ENCODE measurements around the gene PLCB1. TPM values are rescaled to one million over a fixed set of nuclear protein-coding genes. Genes with fewer than 3 reads are reported as not detected.

PLCB1 gene
- total RNA-seq, 1 experiment from 2014 or later: 11.3 TPM

DNA sequence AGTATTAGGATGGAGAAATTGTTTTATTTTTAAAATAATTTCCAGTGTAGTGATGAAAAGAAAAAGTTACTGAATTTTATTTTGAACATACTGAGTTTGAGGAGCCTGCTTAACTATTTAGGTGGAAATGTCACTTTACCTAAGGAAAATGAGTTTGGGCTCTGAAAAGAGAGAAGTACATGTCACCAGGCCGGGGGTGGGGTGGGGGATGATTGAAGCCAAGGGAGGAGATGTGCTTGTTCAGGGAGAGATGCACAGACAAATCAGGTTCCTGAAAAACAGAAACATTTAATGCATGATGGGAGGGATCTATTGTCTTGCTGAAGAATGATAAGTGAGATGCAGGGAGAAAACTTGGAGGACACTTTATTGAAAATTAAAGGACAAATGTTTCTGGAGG is 71.3 kb downstream of the PLCB1 start:
- Mint-ChIP-seq H3K27me3 (ENCODE audit: low read depth) (no peaks in the 10 kb centered on the region), H3K27ac (no peak overlapping the region), H3K4me1 (no peaks in the 10 kb centered on the region), H3K9me3 (no peaks in the 10 kb centered on the region), H3K4me3 (no peak overlapping the region), H3K36me3 (no peaks in the 10 kb centered on the region)
- CTCF ChIA-PET: no interaction called here
- DNase-seq (ENCODE audit: low spot score) (no peak), ATAC-seq (no peak)
- TF ChIP-seq, protein P1, sequence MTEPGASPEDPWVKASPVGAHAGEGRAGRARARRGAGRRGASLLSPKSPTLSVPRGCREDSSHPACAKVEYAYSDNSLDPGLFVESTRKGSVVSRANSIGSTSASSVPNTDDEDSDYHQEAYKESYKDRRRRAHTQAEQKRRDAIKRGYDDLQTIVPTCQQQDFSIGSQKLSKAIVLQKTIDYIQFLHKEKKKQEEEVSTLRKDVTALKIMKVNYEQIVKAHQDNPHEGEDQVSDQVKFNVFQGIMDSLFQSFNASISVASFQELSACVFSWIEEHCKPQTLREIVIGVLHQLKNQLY (CRISPR knock-in tag; IDR thresholded peaks at IDR 0.05): no peak
- TF ChIP-seq ZNF396 (CRISPR knock-in tag; IDR thresholded peaks at IDR 0.05; ENCODE audit: borderline replicate concordance) (no peak), TP53 (CRISPR knock-in tag; IDR thresholded peaks at IDR 0.05) (no peak)
- TF ChIP-seq, protein P2, sequence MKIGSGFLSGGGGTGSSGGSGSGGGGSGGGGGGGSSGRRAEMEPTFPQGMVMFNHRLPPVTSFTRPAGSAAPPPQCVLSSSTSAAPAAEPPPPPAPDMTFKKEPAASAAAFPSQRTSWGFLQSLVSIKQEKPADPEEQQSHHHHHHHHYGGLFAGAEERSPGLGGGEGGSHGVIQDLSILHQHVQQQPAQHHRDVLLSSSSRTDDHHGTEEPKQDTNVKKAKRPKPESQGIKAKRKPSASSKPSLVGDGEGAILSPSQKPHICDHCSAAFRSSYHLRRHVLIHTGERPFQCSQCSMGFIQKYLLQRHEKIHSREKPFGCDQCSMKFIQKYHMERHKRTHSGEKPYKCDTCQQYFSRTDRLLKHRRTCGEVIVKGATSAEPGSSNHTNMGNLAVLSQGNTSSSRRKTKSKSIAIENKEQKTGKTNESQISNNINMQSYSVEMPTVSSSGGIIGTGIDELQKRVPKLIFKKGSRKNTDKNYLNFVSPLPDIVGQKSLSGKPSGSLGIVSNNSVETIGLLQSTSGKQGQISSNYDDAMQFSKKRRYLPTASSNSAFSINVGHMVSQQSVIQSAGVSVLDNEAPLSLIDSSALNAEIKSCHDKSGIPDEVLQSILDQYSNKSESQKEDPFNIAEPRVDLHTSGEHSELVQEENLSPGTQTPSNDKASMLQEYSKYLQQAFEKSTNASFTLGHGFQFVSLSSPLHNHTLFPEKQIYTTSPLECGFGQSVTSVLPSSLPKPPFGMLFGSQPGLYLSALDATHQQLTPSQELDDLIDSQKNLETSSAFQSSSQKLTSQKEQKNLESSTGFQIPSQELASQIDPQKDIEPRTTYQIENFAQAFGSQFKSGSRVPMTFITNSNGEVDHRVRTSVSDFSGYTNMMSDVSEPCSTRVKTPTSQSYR (CRISPR knock-in tag; IDR thresholded peaks at IDR 0.05): no peak
- TF ChIP-seq, protein P3, sequence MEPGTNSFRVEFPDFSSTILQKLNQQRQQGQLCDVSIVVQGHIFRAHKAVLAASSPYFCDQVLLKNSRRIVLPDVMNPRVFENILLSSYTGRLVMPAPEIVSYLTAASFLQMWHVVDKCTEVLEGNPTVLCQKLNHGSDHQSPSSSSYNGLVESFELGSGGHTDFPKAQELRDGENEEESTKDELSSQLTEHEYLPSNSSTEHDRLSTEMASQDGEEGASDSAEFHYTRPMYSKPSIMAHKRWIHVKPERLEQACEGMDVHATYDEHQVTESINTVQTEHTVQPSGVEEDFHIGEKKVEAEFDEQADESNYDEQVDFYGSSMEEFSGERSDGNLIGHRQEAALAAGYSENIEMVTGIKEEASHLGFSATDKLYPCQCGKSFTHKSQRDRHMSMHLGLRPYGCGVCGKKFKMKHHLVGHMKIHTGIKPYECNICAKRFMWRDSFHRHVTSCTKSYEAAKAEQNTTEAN (CRISPR knock-in tag; IDR thresholded peaks at IDR 0.05): no peak
- POLR2A ChIA-PET: no interaction called here

DNA sequence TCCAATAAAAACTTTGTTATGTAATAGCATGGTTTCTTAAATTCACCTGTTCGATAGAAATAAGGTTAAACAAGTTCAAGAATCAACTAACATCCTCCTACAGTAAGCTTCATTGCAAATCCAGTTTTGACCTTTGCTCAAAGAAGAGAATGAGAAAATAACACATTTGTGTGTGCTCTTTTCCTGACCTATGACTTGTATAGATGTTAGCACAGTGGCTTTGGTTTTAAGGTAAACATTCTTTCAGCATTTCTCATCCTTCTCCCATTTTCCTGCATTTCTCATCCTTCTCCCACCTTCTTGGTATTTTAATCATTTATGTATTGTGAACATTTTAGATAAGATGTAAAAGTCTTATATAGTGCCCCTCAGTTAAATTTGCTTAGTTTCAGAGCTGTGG is 73.9 kb downstream of the PLCB1 start:
- TF ChIP-seq RELA (CRISPR knock-in tag; IDR thresholded peaks at IDR 0.05; ENCODE audit: borderline replicate concordance): no peak
- TF ChIP-seq IRF2 (CRISPR knock-in tag; IDR thresholded peaks at IDR 0.05; ENCODE audit: borderline replicate concordance, low read depth): no peak
- no peak for TF ChIP-seq MXD4 (CRISPR knock-in tag; IDR thresholded peaks at IDR 0.05; ENCODE audit: borderline replicate concordance)
- no peak for TF ChIP-seq ELF4 (CRISPR knock-in tag; IDR thresholded peaks at IDR 0.05; ENCODE audit: low read depth)
- TF ChIP-seq ZNF317 (CRISPR knock-in tag; IDR thresholded peaks at IDR 0.05; ENCODE audit: borderline replicate concordance, low read depth): no peak
- TF ChIP-seq, protein P4, sequence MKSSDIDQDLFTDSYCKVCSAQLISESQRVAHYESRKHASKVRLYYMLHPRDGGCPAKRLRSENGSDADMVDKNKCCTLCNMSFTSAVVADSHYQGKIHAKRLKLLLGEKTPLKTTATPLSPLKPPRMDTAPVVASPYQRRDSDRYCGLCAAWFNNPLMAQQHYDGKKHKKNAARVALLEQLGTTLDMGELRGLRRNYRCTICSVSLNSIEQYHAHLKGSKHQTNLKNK (CRISPR knock-in tag; IDR thresholded peaks at IDR 0.05): no peak
- no peak for TF ChIP-seq HMGA2 (CRISPR knock-in tag; IDR thresholded peaks at IDR 0.05)
- TF ChIP-seq GABPB1 (CRISPR knock-in tag; IDR thresholded peaks at IDR 0.05): peak; percentile 85
- DNase-seq (ENCODE audit: low spot score) (no peak), ATAC-seq (no peak)
- H3K36me3 Mint-ChIP-seq: no peaks in the 10 kb centered on the region
- H3K27ac Mint-ChIP-seq: no peak overlapping the region
- H3K9me3 Mint-ChIP-seq: no peaks in the 10 kb centered on the region
- CTCF ChIA-PET: no interaction called here
- H3K4me1 Mint-ChIP-seq: peaks cover 8% of the 10 kb centered on the region
- H3K4me3 Mint-ChIP-seq: no peak overlapping the region
- no peaks in the 10 kb centered on the region for H3K27me3 Mint-ChIP-seq (ENCODE audit: low read depth)
- POLR2A ChIA-PET: no interaction called here

DNA sequence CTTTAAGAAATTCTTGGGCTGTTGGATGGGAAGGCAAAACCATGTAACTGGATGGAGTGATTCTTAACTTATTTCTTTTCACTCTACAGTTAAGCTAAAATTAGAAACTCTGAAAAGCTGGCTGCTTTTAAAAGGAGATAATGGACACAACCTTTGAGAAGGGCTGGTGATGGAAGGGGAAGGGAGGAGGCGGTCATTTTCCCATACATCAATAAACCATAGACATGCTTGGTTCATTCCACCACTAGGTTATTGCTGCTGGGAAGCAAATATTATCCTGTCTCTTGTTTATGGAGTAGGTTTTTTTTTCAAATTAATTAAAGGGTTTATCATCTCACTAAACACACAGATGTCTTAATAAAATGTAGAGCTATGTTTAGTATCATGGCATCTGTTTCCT is 76.2 kb downstream of the PLCB1 start:
- no peak overlapping the region for H3K4me3 Mint-ChIP-seq
- no peak overlapping the region for H3K27ac Mint-ChIP-seq
- no peaks in the 10 kb centered on the region for H3K9me3 Mint-ChIP-seq
- H3K36me3 Mint-ChIP-seq: no peaks in the 10 kb centered on the region
- ATAC-seq: no peak
- ChIA-PET CTCF (no interaction called here), POLR2A (no interaction called here)
- no peak for DNase-seq (ENCODE audit: low spot score)
- H3K27me3 Mint-ChIP-seq (ENCODE audit: low read depth): no peaks in the 10 kb centered on the region
- H3K4me1 Mint-ChIP-seq: peaks cover 13% of the 10 kb centered on the region
- TF ChIP-seq ZNF396 (CRISPR knock-in tag; IDR thresholded peaks at IDR 0.05; ENCODE audit: borderline replicate concordance) (no peak), SP1 (CRISPR knock-in tag; conservative IDR thresholded peaks at IDR 0.05) (no peak), NFE2L1 (CRISPR knock-in tag; IDR thresholded peaks at IDR 0.05) (no peak), GTF2I (CRISPR knock-in tag; conservative IDR thresholded peaks at IDR 0.05) (no peak), ZNF232 (CRISPR knock-in tag; IDR thresholded peaks at IDR 0.05) (no peak), ZNF138 (CRISPR knock-in tag; conservative IDR thresholded peaks at IDR 0.05) (no peak), FOXJ3 (CRISPR knock-in tag; IDR thresholded peaks at IDR 0.05; ENCODE audit: borderline replicate concordance) (no peak), TEAD1 (CRISPR knock-in tag; IDR thresholded peaks at IDR 0.05) (no peak), SOX15 (CRISPR knock-in tag; IDR thresholded peaks at IDR 0.05) (no peak), GABPB1 (CRISPR knock-in tag; IDR thresholded peaks at IDR 0.05) (no peak)
- TF ChIP-seq, protein P5, sequence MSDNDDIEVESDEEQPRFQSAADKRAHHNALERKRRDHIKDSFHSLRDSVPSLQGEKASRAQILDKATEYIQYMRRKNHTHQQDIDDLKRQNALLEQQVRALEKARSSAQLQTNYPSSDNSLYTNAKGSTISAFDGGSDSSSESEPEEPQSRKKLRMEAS (CRISPR knock-in tag; IDR thresholded peaks at IDR 0.05): no peak
- TF ChIP-seq, protein P2 (CRISPR knock-in tag; IDR thresholded peaks at IDR 0.05): no peak
- TF ChIP-seq, protein P6, sequence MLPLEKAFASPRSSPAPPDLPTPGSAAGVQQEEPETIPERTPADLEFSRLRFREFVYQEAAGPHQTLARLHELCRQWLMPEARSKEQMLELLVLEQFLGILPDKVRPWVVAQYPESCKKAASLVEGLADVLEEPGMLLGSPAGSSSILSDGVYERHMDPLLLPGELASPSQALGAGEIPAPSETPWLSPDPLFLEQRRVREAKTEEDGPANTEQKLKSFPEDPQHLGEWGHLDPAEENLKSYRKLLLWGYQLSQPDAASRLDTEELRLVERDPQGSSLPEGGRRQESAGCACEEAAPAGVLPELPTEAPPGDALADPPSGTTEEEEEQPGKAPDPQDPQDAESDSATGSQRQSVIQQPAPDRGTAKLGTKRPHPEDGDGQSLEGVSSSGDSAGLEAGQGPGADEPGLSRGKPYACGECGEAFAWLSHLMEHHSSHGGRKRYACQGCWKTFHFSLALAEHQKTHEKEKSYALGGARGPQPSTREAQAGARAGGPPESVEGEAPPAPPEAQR (CRISPR knock-in tag; IDR thresholded peaks at IDR 0.05): no peak

Data from WTC11 (cell line).